Fibroblast of lung (primary cell): Measurements from ENCODE around the gene SRRM3.

Source experiments
- EZH2 ChIP-seq: IDR thresholded peaks from 2 replicates; pipeline ENCODE4 v1.5.1; 2012; ENCODE audit warnings: low read length, control low read depth, mild to moderate bottlenecking; ENCODE audit errors: missing control alignments
- TF ChIP-seq, protein P1 (sequence below), 2 donors: IDR thresholded peaks in 1 of 2; conservative IDR thresholded peaks in 1 of 2; 1 replicate in 1 of 2; 2 replicates in 1 of 2; pipeline ENCODE4 v1.5.1; 2011 to 2012; ENCODE audit warnings: low read length in 2 of 2, control low read depth in 1 of 2, inconsistent platforms in 1 of 2, low read depth in 1 of 2, mild to moderate bottlenecking in 1 of 2

- TF ChIP-seq, protein P1, sequence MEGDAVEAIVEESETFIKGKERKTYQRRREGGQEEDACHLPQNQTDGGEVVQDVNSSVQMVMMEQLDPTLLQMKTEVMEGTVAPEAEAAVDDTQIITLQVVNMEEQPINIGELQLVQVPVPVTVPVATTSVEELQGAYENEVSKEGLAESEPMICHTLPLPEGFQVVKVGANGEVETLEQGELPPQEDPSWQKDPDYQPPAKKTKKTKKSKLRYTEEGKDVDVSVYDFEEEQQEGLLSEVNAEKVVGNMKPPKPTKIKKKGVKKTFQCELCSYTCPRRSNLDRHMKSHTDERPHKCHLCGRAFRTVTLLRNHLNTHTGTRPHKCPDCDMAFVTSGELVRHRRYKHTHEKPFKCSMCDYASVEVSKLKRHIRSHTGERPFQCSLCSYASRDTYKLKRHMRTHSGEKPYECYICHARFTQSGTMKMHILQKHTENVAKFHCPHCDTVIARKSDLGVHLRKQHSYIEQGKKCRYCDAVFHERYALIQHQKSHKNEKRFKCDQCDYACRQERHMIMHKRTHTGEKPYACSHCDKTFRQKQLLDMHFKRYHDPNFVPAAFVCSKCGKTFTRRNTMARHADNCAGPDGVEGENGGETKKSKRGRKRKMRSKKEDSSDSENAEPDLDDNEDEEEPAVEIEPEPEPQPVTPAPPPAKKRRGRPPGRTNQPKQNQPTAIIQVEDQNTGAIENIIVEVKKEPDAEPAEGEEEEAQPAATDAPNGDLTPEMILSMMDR (conservative IDR thresholded peaks at IDR 0.05 in 1 of 2, IDR thresholded peaks at IDR 0.05 in 1 of 2; ENCODE audit: low read depth in 1 of 2, low read length in 2 of 2), result no peak
- no peak for TF ChIP-seq EZH2
Measured at GRCh38 chr7:76316984-76317781, 115.5 kb downstream of the SRRM3 start.
